NCI-H1092 (cell line): Measurements from ENCODE around the gene PRRT3.
"Not testable (repeated sequence)": the region's sequence is repeated elsewhere in the genome, so short reads cannot be mapped to it uniquely, and the experiment has no call there.

ENCODE experiments used
- DNase-seq: peaks from one replicate; lab custom pipeline; 2025; lab: John Stamatoyannopoulos, UW

The PRRT3 gene

DNA sequence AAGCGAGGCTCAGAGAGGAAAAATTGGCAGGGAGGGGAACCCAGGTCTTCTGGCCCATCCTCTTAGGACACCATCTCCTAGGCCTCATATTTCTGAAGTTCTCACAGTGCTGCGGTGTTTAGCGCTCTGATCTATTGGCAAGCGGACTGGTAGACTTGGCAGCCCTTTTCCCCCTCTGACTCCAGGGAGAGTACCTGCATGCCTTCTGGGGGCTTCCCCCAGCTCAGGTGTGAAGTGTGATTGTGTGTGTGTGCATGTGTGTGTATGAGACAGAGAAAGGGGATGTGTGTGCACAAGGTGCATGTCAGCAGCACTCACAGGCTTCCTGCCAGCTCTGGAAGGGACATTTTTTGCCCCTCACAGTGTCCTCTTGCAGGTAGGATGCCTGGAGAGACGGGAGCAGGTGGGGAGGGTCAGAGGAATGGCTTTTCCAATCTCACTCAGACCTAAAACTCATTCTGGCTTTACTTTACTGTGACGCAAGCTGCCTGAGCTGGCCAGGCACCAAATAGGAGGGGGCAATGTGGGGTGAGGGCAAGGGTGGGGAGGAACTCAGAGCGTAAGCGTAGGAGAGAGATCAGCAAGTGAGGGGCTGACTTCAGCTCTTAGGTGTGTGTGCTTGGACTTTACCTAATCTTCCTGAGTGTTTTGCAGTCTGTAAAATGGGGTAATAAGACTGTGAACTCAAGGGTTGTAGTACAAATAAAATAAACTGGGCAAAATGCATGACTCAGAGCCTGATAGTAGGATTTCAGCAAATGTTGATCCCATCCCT, 53.6 kb downstream of the PRRT3 start:
- DNase-seq = no peak

DNA sequence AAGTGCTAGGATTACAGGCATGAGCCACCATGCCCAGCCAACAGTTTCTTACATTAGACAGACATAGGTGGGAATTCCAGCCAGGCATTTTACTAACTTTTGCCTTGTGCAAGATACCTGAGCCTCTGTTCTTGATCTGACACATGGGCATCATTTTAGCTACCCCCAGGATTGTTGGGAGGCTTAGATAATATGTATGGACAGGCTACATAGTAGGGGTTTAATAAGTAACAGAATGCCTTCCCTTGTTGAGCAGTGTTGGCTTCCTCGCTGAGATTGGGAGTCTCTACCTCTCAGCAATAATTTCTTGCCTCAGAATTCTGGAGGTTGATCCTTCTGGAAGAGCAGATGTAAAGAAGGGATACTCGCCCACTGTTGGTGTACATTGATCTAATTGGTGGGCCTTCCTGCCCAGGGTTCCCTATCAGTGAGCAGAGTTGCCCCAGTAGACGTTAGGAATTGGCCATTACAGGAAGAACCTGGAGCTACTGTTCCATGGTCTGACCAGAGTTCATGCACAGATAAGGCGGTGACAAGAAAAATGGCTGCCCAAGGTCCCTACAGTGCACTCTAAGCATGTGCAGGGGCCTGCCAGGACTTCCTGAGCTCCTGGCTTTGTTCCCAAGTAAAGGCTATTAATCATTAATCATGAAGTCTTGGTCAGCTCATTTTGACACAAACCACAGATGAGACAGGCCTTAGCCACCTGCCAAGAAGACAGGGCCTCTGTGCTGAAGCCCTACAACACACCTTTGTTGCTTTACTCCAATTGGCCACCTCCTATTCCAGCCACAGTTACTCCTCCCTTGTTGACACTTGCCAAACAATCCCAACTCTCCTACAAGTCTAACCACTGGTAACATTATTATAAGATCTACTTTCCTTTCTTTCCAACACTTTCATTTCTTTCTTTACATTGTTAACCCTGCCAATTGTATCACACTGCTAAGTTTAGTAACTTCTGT, 54.5 kb downstream of the PRRT3 start:
- DNase-seq = no peak

DNA sequence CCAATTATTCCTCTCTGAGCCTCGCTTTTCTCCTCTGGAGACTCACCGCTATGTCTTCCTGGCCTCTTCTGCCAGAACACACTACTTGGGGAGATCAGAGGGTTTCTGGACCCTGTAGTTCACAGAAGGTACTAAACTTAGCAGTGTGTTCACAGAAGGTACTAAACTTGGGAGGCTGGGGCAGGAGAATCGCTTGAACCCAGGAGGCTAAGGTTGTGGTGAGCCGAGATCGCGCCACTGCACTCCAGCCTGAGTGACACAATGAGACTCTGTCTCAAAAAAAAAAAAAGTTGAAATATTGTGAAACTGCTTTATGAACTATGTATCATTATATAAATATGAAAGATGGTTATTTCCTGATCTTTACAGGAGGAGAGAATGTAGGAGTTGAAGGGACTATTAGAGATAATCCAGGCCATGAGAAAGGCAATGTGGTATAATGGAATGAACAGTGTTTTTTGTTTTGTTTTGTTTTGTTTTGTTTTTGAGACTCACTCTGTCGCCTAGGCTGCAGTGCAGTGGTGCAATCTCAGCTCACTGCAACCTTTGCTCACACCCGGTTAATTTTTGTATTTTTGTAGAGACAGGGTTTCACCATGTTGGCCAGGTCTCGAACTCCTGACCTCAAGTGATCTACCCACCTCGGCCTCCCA, 55.3 kb downstream of the PRRT3 start:
- DNase-seq = not testable (repeated sequence)

DNA sequence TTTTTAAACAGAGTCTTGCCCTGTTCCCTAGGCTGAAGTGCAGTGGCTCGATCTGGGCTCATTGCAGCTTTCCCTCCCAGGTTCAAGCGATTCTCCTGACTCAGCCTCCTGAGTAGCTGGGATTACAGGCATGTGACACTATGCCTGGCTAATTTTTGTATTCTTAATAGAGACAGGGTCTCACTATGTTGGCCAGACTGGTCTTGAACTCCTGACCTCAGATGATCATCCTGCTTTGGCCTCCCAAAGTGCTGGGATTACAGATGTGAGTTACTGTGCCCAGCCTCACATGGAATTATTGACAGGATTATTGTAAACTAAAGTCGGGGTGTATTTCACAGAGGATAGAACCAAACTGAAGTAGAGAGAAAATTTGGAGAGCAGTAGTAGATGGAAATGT, 56.5 kb downstream of the PRRT3 start:
- DNase-seq = not testable (repeated sequence)
